ENCODE results near the gene SLF1. TPM values are rescaled to one million over a fixed set of nuclear protein-coding genes. Genes with fewer than 3 reads are reported as not detected.

The SLF1 gene
- total RNA-seq: 1.3 and 3.8 TPM in 2 replicates

GRCh38 chr5:94618493-94619328 lies at the start of gene SLF1, which contains the start of gene KIAA0825:
SLF1 (plus strand) TSS chr5:94618669; CDS start chr5:94628811, 10,142 bp downstream.
KIAA0825 (minus strand) TSS chr5:94618604; CDS start chr5:94537126, 81,478 bp downstream.

Other genes with a start within 250 kb of the SLF1 start
- 2.7 and 5.2 TPM in 2 replicates for gene KIAA0825, start 65 bp upstream of the SLF1 start, total RNA-seq

Data from bronchial smooth muscle cell (primary cell).